Prostate gland (tissue), 2 donors: ENCODE measurements around the gene SEMA3A. TPM values are rescaled to one million over a fixed set of nuclear protein-coding genes. Genes with fewer than 3 reads are reported as not detected.

Experiments used
- DNase-seq: peaks from one replicate; pipeline ENCODE4 v3.0.0-alpha.2; 2019; ENCODE audit warnings: low spot score
- H3K27ac ChIP-seq, 2 donors: fragments of 200-600 bp; sonication (generic); 2 replicates each; pipeline ENCODE4 v1.5.1; 2017 to 2019
- H3K27me3 ChIP-seq: fragments of 200-600 bp; sonication (generic); replicated peaks from 2 replicates; pipeline ENCODE4 v1.5.1; 2019; ENCODE audit not compliant: insufficient read depth
- H3K36me3 ChIP-seq, 2 donors: fragments of 200-600 bp; sonication (generic); 1 replicate in 1 of 2; 2 replicates in 1 of 2; pipeline versions ENCODE4 v1.5.1 to v1.8.1; 2017 to 2019
- H3K4me1 ChIP-seq: fragments of 200-600 bp; sonication (generic); replicated peaks from 2 replicates; pipeline ENCODE4 v1.5.1; 2019
- H3K4me3 ChIP-seq, 2 donors: fragments of 200-600 bp; sonication (generic); 2 replicates each; pipeline ENCODE4 v1.5.1; 2017 to 2019
- H3K9me3 ChIP-seq: fragments of 200-600 bp; sonication (generic); 2 replicates; pipeline ENCODE4 v1.5.1; 2017
- CTCF ChIP-seq, 4 experiments: fragments of 200-600 bp in 2 of 4; fragments of 450-650 bp in 2 of 4; sonication (generic) in 2 of 4; IDR thresholded peaks; 1 replicate in 3 of 4; 2 replicates in 1 of 4; pipeline ENCODE4 v1.5.1; 2016 to 2019; ENCODE audit warnings: antibody characterized with exemption in 4 of 4, mild to moderate bottlenecking in 2 of 4, moderate library complexity in 2 of 4
- POLR2A ChIP-seq: fragments of 450-650 bp; IDR thresholded peaks from one replicate; pipeline ENCODE4 v1.6.1; 2016; ENCODE audit warnings: antibody characterized with exemption, mild to moderate bottlenecking
- POLR2AphosphoS5 ChIP-seq: sonication (generic); formaldehyde crosslinking; IDR thresholded peaks from one replicate; pipeline ENCODE4 v1.6.1; 2017; ENCODE audit warnings: antibody characterized with exemption
- WGBS: methylation state at CpG from one replicate; pipeline ENCODE4 v1.1.5; 2018; 5-methylcytosine and 5-hydroxymethylcytosine counted together
- intact Hi-C: fragments of 100-400 bp; cut with DNase I; formaldehyde crosslinking; loops from one replicate; pipeline ENCODE4 v1.14.2; 2022
- total RNA-seq, 2 donors: library from RNA; depleted of rRNA; stranded (reverse); fragments of >200 nt; gene quantifications; one replicate each; pipeline ENCODE4 v1.1.0, GENCODE V29; 2016

Gene SEMA3A
- total RNA-seq, 2 donors from 2014 or later = 1.6 to 1.9 TPM

- Histone ChIP-seq H3K9me3 (no peaks in the 10 kb centered on the region), H3K27me3 (no peaks in the 10 kb centered on the region), H3K36me3 (no peaks in the 10 kb centered on the region), H3K4me3 (no peak overlapping the region), H3K27ac (no peak overlapping the region), H3K4me1 (no peaks in the 10 kb centered on the region)
- TF ChIP-seq POLR2A = no peak
- TF ChIP-seq CTCF (IDR thresholded peaks at IDR 0.05) = no peak
- no peak for TF ChIP-seq POLR2AphosphoS5
- intact Hi-C loops = no loop called here
- no peak for DNase-seq
- 70% methylated on average over 3 of the region's 3 CpGs for WGBS
Observed at GRCh38 chr7:84081973-84082522, 112.5 kb downstream of the SEMA3A start.

- no peaks in the 10 kb centered on the region for H3K36me3 ChIP-seq
- no peaks in the 10 kb centered on the region for H3K27me3 ChIP-seq
- H3K4me1 ChIP-seq = no peaks in the 10 kb centered on the region
- 90% methylated on average over 4 of the region's 4 CpGs for WGBS
- no peak for DNase-seq
- no peaks in the 10 kb centered on the region for H3K9me3 ChIP-seq
- no peak for TF ChIP-seq POLR2AphosphoS5
- no peak for TF ChIP-seq POLR2A
- no peak overlapping the region for H3K27ac ChIP-seq
- intact Hi-C loops = no loop called here
- H3K4me3 ChIP-seq = no peak overlapping the region
Observed at GRCh38 chr7:84077336-84077735, 117.3 kb downstream of the SEMA3A start.

GRCh38 chr7:84076219-84076618 lies 118.4 kb downstream of the SEMA3A start:
- H3K9me3 ChIP-seq = no peaks in the 10 kb centered on the region
- intact Hi-C loops = no loop called here
- H3K36me3 ChIP-seq = no peaks in the 10 kb centered on the region
- TF ChIP-seq POLR2AphosphoS5 = no peak
- no peak for TF ChIP-seq CTCF (IDR thresholded peaks at IDR 0.05)
- TF ChIP-seq POLR2A = no peak
- H3K27ac ChIP-seq = no peak overlapping the region
- H3K4me1 ChIP-seq = no peaks in the 10 kb centered on the region
- no peak for DNase-seq
- no peaks in the 10 kb centered on the region for H3K27me3 ChIP-seq
- WGBS = 92% methylated on average over 1 of the region's 1 CpG
- H3K4me3 ChIP-seq = no peak overlapping the region

- H3K36me3 ChIP-seq = no peaks in the 10 kb centered on the region
- 33% methylated on average over 3 of the region's 3 CpGs for WGBS
- no peaks in the 10 kb centered on the region for H3K4me1 ChIP-seq
- no peak for TF ChIP-seq POLR2AphosphoS5
- TF ChIP-seq CTCF (IDR thresholded peaks at IDR 0.05) = no peak
- TF ChIP-seq POLR2A = no peak
- H3K9me3 ChIP-seq = no peaks in the 10 kb centered on the region
- DNase-seq = no peak
- no peak overlapping the region for H3K4me3 ChIP-seq
- intact Hi-C loops = no loop called here
- no peak overlapping the region for H3K27ac ChIP-seq
- H3K27me3 ChIP-seq = no peaks in the 10 kb centered on the region
Observed at GRCh38 chr7:84073186-84073875, 121.3 kb downstream of the SEMA3A start.

- Histone ChIP-seq H3K36me3 (no peaks in the 10 kb centered on the region), H3K9me3 (no peaks in the 10 kb centered on the region), H3K4me1 (no peaks in the 10 kb centered on the region), H3K27me3 (no peaks in the 10 kb centered on the region), H3K27ac (no peak overlapping the region), H3K4me3 (no peak overlapping the region)
- DNase-seq = no peak
- 95% methylated on average over 2 of the region's 2 CpGs for WGBS
- intact Hi-C loops = no loop called here
- TF ChIP-seq CTCF (IDR thresholded peaks at IDR 0.05) (no peak), POLR2A (no peak), POLR2AphosphoS5 (no peak)
Observed at GRCh38 chr7:84070770-84071169, 123.8 kb downstream of the SEMA3A start.
